D341Med (cell line): ENCODE results near the gene SKIL.

Experiments
- DNase-seq: peaks from one replicate; pipeline ENCODE4 v3.0.0; 2012; ENCODE audit warnings: low spot score

The SKIL gene

GRCh38 chr3:170437696-170438407 lies 80.3 kb downstream of the SKIL start:
- DNase-seq, result no peak

DNA sequence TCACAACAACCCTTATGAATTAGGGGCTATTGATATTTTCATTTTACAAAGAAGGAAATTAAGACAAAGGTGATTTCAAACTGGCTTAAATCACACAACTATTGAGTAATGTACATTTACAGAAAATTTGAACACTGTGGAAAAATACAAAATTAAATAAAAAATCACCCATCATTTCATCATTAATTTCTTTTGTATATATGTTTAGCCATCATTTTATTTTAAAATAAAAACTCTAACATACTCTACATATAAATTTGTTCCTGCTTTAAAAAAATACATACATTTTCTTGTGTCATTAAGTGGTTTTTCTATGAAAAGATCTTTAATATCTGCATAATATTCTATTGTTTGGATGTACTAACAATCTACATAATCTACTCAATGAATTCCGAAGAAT lies 81.3 kb downstream of the SKIL start:
- no peak for DNase-seq

DNA sequence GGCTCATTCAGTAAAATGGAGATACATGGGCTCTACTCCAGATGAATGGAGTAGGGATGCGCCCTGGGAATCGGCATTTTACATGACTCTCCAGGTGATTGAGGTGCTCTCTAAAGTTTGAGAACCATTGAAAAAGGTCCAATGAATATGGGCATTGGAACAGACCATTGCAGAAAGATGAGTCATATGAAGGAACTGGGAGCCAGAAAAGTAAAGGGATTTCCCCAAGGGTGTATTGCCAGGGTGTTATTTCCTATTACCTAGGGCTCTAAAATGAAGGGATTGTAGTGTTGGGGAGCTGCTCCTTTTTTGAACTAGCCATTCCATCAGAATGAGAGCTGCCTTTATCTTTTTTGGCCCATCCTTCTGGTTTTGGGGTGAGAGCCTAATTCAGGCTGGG lies 82.8 kb downstream of the SKIL start:
- DNase-seq, result no peak

- DNase-seq, result no peak
These were observed 83.9 kb downstream of the SKIL start for GRCh38 chr3:170441412-170441811.

DNA sequence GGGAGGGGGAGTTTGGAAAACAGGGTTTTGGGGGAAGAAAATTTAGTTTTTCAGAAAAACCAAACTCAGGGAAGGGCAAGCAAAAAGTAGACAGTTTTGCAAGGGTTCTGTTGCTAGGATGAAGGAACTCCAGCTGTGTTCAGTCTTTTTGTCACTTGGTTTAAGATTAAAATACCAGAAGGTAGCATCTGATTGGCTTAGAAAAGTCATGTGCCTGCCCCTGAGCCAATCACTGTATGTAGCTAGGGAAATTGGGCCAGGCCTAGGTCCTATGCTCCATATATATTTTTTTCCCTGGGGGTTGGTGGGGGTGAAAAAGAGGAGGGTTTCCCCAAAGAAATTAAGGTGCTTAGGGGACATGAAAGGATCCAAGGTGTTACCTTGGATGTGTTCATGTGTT lies 85.4 kb downstream of the SKIL start:
- DNase-seq, result no peak

DNA sequence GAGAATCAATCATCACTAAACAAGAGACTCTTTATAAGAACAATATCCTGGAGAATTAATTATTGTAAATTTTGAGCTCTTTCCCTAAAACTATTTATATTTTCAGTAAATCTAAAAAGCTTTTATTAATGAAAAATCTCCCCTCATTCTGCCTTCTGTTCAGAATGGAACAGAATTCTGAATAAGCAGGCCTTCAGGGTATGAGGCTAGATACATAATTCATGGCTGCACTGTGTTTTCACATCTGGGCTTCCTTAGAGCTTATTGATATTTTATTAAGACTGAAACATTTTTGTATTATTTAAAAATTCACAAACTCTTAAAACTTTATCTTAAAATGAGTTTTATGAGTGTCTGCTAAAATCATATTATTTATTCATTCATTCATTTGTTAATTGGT lies 85.9 kb downstream of the SKIL start:
- no peak for DNase-seq
